Body of pancreas (tissue), 4 donors: Measurements from ENCODE around the gene SPAG7. TPM values are rescaled to one million over a fixed set of nuclear protein-coding genes. Genes with fewer than 3 reads are reported as not detected.
"Not testable (repeated sequence)": the region's sequence is repeated elsewhere in the genome, so short reads cannot be mapped to it uniquely, and the experiment has no call there.

ENCODE experiments used
- ATAC-seq: fragments of 150-250 bp; one replicate; pipeline ENCODE4 v1.9.1; 2016
- DNase-seq, 4 donors: peaks; one replicate each; pipeline ENCODE4 v3.0.0-alpha.2; 2019
- H3K27ac ChIP-seq, 4 donors: fragments of 200-600 bp; sonication (generic); 1 replicate in 3 of 4; 2 replicates in 1 of 4; pipeline versions ENCODE4 v1.5.1 to v1.6.1; 2016 to 2019; ENCODE audit warnings: mild to moderate bottlenecking in 1 of 4, mixed read lengths in 1 of 4, moderate library complexity in 1 of 4
- H3K27me3 ChIP-seq, 2 donors: fragments of 200-600 bp; sonication (generic); one replicate each; pipeline ENCODE4 v1.6.0; 2016; ENCODE audit warnings: mild to moderate bottlenecking in 1 of 2
- H3K36me3 ChIP-seq, 2 donors: fragments of 200-600 bp; sonication (generic); replicated peaks in 1 of 2; 2 replicates each; pipeline ENCODE4 v1.5.1; 2016; ENCODE audit warnings: low read depth in 2 of 2; ENCODE audit not compliant: insufficient read depth in 1 of 2
- H3K4me1 ChIP-seq: fragments of 200-600 bp; sonication (generic); one replicate; pipeline ENCODE4 v1.6.0; 2016
- H3K4me3 ChIP-seq, 2 donors: fragments of 200-600 bp; sonication (generic); 1 replicate in 1 of 2; 2 replicates in 1 of 2; pipeline ENCODE4 v1.5.1; 2016 to 2019
- H3K9me3 ChIP-seq, 3 donors: fragments of 200-600 bp; sonication (generic); 1 replicate in 2 of 3; 2 replicates in 1 of 3; pipeline ENCODE4 v1.5.1; 2016
- POLR2A ChIP-seq, 3 donors: fragments of 450-650 bp; IDR thresholded peaks; one replicate each; pipeline ENCODE4 v1.6.1; 2016; ENCODE audit warnings: antibody characterized with exemption in 3 of 3, mild to moderate bottlenecking in 2 of 3
- WGBS, 2 donors: methylation state at CpG; one replicate each; pipeline ENCODE4 v1.1.5; 2017; 5-methylcytosine and 5-hydroxymethylcytosine counted together
- intact Hi-C: fragments of 100-400 bp; cut with DNase I; formaldehyde crosslinking; loops from one replicate; pipeline ENCODE4 v1.15.1; 2023
- total RNA-seq, 2 donors: library from RNA; depleted of rRNA; stranded (reverse); fragments of >200 nt; gene quantifications; one replicate each; pipeline ENCODE4 v1.1.0, GENCODE V29; 2016
- TF ChIP-seq, protein P1 (sequence below), 7 experiments: fragments of 450-650 bp in 4 of 7; fragments of 200-600 bp in 3 of 7; sonication (generic) in 3 of 7; IDR thresholded peaks; one replicate each; pipeline ENCODE4 v1.5.1; 2016 to 2019; ENCODE audit warnings: antibody characterized with exemption in 7 of 7

SPAG7 gene
- total RNA-seq, 2 donors from 2014 or later = 26.2 to 29.0 TPM

DNA sequence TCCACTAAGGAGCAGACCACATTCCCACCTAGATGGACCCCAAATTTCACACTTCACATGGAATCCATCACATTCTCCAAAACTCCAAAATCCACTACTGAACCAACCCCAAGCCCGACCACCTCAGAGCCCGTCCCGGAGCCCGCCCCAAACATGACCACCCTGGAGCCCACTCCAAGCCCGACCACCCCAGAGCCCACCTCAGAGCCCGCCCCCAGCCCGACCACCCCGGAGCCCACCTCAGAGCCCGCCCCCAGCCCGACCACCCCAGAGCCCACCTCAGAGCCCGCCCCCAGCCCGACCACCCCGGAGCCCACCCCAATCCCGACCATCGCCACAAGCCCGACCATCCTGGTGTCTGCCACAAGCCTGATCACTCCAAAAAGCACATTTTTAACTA, 34.0 kb downstream of the SPAG7 start:
- TF ChIP-seq, protein P1, sequence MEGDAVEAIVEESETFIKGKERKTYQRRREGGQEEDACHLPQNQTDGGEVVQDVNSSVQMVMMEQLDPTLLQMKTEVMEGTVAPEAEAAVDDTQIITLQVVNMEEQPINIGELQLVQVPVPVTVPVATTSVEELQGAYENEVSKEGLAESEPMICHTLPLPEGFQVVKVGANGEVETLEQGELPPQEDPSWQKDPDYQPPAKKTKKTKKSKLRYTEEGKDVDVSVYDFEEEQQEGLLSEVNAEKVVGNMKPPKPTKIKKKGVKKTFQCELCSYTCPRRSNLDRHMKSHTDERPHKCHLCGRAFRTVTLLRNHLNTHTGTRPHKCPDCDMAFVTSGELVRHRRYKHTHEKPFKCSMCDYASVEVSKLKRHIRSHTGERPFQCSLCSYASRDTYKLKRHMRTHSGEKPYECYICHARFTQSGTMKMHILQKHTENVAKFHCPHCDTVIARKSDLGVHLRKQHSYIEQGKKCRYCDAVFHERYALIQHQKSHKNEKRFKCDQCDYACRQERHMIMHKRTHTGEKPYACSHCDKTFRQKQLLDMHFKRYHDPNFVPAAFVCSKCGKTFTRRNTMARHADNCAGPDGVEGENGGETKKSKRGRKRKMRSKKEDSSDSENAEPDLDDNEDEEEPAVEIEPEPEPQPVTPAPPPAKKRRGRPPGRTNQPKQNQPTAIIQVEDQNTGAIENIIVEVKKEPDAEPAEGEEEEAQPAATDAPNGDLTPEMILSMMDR (IDR thresholded peaks at IDR 0.05) = no peak
- no peak for TF ChIP-seq POLR2A (IDR thresholded peaks at IDR 0.05)
- 60 to 62% methylated on average over 9 to 15 of the region's 16 CpGs for WGBS, 2 donors
- H3K4me1 ChIP-seq = peaks cover 12% of the 10 kb centered on the region
- no peaks in the 10 kb centered on the region for H3K9me3 ChIP-seq
- DNase-seq (no peak), ATAC-seq (no peak)
- H3K27ac ChIP-seq = no peak overlapping the region
- no peak overlapping the region for H3K4me3 ChIP-seq
- peaks cover 0 to 9% of the 10 kb centered on the region in 2 donors for H3K36me3 ChIP-seq
- intact Hi-C loops = no loop called here
- H3K27me3 ChIP-seq = no peaks in the 10 kb centered on the region

DNA sequence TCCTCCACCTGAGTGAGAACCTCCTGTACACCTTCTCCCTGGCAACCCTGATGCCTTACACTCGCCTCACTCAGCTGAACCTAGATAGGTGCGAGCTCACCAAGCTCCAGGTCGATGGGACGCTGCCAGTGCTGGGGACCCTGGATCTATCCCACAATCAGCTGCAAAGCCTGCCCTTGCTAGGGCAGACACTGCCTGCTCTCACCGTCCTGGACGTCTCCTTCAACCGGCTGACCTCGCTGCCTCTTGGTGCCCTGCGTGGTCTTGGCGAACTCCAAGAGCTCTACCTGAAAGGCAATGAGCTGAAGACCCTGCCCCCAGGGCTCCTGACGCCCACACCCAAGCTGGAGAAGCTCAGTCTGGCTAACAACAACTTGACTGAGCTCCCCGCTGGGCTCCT, 34.9 kb downstream of the SPAG7 start:
- intact Hi-C loops = no loop called here
- no peak for TF ChIP-seq POLR2A (IDR thresholded peaks at IDR 0.05)
- TF ChIP-seq, protein P1 (IDR thresholded peaks at IDR 0.05) = no peak
- DNase-seq (no peak), ATAC-seq (no peak)
- peaks cover 6% of the 10 kb centered on the region for H3K4me1 ChIP-seq
- H3K4me3 ChIP-seq = no peak overlapping the region
- H3K27ac ChIP-seq = no peak overlapping the region
- no peaks in the 10 kb centered on the region for H3K9me3 ChIP-seq
- peaks cover 0 to 5% of the 10 kb centered on the region in 2 donors for H3K36me3 ChIP-seq
- H3K27me3 ChIP-seq = no peaks in the 10 kb centered on the region
- WGBS, 2 donors = 85 to 86% methylated on average over 1 to 12 of the region's 12 CpGs

DNA sequence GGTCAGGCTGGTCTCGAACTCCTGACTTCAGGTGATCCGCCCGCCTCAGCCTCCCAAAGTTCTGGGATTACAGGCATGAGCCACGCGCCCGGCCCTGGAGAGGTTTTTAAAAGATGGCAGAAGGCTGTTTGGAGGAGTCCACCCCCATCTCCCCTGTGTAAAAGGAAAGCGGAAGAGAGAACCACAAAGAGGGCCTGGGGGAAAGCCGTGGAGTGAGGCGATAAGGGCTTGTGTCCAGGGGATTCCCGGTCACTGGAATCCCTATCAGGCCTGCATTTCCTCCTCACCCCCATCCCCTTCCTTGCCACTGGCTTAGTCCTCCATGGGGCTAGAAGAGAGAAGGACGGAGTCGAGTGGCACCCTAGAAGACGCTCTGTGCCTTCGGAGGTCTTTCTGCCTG, 35.7 kb downstream of the SPAG7 start, which contains the start of gene GP1BA:
Gene GP1BA, plus strand, starts transcription at position 315 of the 400 bp plus-strand sequence. CDS start 328 bp downstream, outside the sequence.
- Histone ChIP-seq H3K9me3 (no peaks in the 10 kb centered on the region), H3K27me3 (no peaks in the 10 kb centered on the region), H3K27ac (no peak within 1 kb of the TSS), H3K36me3 (no peaks in the 10 kb centered on the region), H3K4me3 (no peak within 1 kb of the TSS), H3K4me1 (peaks cover 6% of the 10 kb centered on the region)
- no peak for TF ChIP-seq POLR2A (IDR thresholded peaks at IDR 0.05)
- TF ChIP-seq, protein P1 (IDR thresholded peaks at IDR 0.05) = no peak
- ATAC-seq (no peak), DNase-seq (no peak)
- intact Hi-C loops = no loop called here
- WGBS, 2 donors = 64 to 87% methylated on average over 14 of the region's 14 CpGs

DNA sequence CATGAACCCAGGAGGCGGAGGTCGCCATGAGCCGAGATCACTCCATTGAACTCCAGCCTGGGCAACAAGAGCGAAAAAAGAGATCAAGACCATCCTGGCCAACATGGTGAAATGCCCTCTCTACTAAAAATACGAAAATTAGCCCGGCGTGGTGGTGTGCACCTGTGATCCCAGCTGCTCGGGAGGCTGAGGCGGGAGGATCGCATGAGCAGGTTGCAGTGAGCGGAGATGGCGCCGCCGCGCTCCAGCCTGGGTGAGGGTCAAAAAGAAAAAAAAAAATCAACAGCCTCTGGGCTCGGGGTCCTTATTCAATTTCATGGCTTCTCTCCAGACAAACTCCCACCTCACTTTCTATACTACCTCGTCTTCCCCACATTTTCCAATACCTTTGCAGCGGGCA, 38.7 kb downstream of the SPAG7 start:
- no peaks in the 10 kb centered on the region for H3K4me1 ChIP-seq
- 92 to 93% methylated on average over 18 of the region's 18 CpGs for WGBS, 2 donors
- no peak overlapping the region for H3K27ac ChIP-seq
- H3K9me3 ChIP-seq = no peaks in the 10 kb centered on the region
- DNase-seq = no peak
- no peak for TF ChIP-seq POLR2A (IDR thresholded peaks at IDR 0.05)
- TF ChIP-seq, protein P1 (IDR thresholded peaks at IDR 0.05) = no peak
- H3K4me3 ChIP-seq = no peak overlapping the region
- no peaks in the 10 kb centered on the region for H3K27me3 ChIP-seq
- no peaks in the 10 kb centered on the region for H3K36me3 ChIP-seq
- intact Hi-C loops = no loop called here
- ATAC-seq = no peak

DNA sequence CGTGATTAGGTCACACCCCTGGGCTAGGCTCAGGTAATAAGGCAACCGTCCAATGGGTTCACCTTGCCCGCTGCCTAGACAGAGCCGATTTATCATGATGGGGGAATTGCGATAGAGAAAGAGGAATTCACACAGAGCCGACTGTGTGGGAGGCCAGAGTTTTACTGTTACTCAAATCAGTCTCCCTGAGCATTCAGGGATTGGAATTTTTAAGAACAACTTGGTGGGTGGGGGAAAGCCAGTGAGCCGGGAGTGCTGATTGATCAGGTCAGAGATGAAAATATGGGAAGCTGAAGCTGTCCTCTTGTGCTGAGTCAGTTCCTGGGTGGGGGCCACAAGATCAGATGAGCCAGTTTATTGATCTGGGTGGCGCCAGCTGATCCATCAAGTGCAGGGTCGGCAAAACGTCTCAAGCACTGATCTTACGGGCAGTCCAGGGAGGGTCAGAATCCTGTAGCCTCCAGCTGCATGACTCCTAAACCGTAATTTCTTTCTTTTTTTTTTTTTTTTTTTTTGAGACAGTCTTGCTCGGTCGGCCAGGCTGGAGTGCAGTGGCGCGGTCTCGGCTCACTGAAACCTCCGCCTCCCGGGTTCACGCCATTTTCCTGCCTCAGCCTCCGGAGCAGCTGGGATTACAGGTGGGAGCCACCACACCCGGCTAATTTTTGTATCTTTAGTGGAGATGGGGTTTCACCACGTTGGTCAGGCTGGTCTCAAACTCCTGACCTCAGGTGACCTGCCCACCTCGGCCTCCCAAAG, 40.9 kb downstream of the SPAG7 start:
- H3K36me3 ChIP-seq, ATAC-seq, H3K4me3 ChIP-seq, intact Hi-C loops, DNase-seq, H3K4me1 ChIP-seq, H3K27ac ChIP-seq, H3K9me3 ChIP-seq, H3K27me3 ChIP-seq: not testable (repeated sequence)
- 77 to 83% methylated on average over 24 of the region's 24 CpGs for WGBS, 2 donors
